ENCODE data around the gene MRM2.

MRM2 gene

GRCh38 chr7:2266911-2267310, 24.9 kb upstream of the MRM2 start:
- peaks cover 17% of the 10 kb centered on the region for H3K4me1 ChIP-seq (ENCODE audit: insufficient read depth, insufficient read length)
- H3K27me3 ChIP-seq (ENCODE audit: insufficient read depth, insufficient read length) = no peaks in the 10 kb centered on the region
- H3K4me3 ChIP-seq (ENCODE audit: insufficient read length, low read depth) = no peak overlapping the region
- DNase-seq (ENCODE audit: low read depth, low spot score) = no peak
- TF ChIP-seq SUZ12 (IDR thresholded peaks at IDR 0.05; ENCODE audit: extremely low read depth, insufficient read depth, insufficient read length) (no peak), YY1 (IDR thresholded peaks at IDR 0.05; ENCODE audit: insufficient read depth, insufficient read length) (no peak), ZNF274 (IDR thresholded peaks at IDR 0.05; ENCODE audit: low read depth, low read length) (no peak)
- peaks cover 39% of the 10 kb centered on the region for H3K36me3 ChIP-seq (ENCODE audit: insufficient read depth, insufficient read length, low read length)
- H3K9me3 ChIP-seq (ENCODE audit: insufficient read depth, low read length) = peaks cover 9% of the 10 kb centered on the region; the same call in 1 of the 2 replicates
- no peak overlapping the region for H3K9ac ChIP-seq (ENCODE audit: insufficient read length, low read depth)

- Histone ChIP-seq H3K36me3 (ENCODE audit: insufficient read depth, insufficient read length, low read length) (peaks cover 49% of the 10 kb centered on the region), H3K4me3 (ENCODE audit: insufficient read length, low read depth) (no peak overlapping the region), H3K4me1 (ENCODE audit: insufficient read depth, insufficient read length) (peaks cover 4% of the 10 kb centered on the region), H3K9ac (ENCODE audit: insufficient read length, low read depth) (no peak overlapping the region), H3K27me3 (ENCODE audit: insufficient read depth, insufficient read length) (no peaks in the 10 kb centered on the region), H3K9me3 (ENCODE audit: insufficient read depth, low read length) (peaks cover 9% of the 10 kb centered on the region; the same call in 1 of the 2 replicates)
- DNase-seq (ENCODE audit: low read depth, low spot score) = no peak
- no peak for TF ChIP-seq SUZ12 (IDR thresholded peaks at IDR 0.05; ENCODE audit: extremely low read depth, insufficient read depth, insufficient read length)
- no peak for TF ChIP-seq YY1 (IDR thresholded peaks at IDR 0.05; ENCODE audit: insufficient read depth, insufficient read length)
- no peak for TF ChIP-seq ZNF274 (IDR thresholded peaks at IDR 0.05; ENCODE audit: low read depth, low read length)
Observed at GRCh38 chr7:2264158-2264557, 22.2 kb upstream of the MRM2 start.

GRCh38 chr7:2263176-2263575, 21.2 kb upstream of the MRM2 start:
- H3K36me3 ChIP-seq (ENCODE audit: insufficient read depth, insufficient read length, low read length) = peaks cover 59% of the 10 kb centered on the region
- peaks cover 9% of the 10 kb centered on the region; the same call in 1 of the 2 replicates for H3K9me3 ChIP-seq (ENCODE audit: insufficient read depth, low read length)
- no peak for TF ChIP-seq SUZ12 (IDR thresholded peaks at IDR 0.05; ENCODE audit: extremely low read depth, insufficient read depth, insufficient read length)
- no peak for TF ChIP-seq ZNF274 (IDR thresholded peaks at IDR 0.05; ENCODE audit: low read depth, low read length)
- TF ChIP-seq YY1 (IDR thresholded peaks at IDR 0.05; ENCODE audit: insufficient read depth, insufficient read length) = no peak
- H3K4me3 ChIP-seq (ENCODE audit: insufficient read length, low read depth) = no peak overlapping the region
- peaks cover 13% of the 10 kb centered on the region for H3K4me1 ChIP-seq (ENCODE audit: insufficient read depth, insufficient read length)
- H3K9ac ChIP-seq (ENCODE audit: insufficient read length, low read depth) = peak overlapping the region; percentile 44
- no peaks in the 10 kb centered on the region for H3K27me3 ChIP-seq (ENCODE audit: insufficient read depth, insufficient read length)
- no peak for DNase-seq (ENCODE audit: low read depth, low spot score)

- TF ChIP-seq YY1 (IDR thresholded peaks at IDR 0.05; ENCODE audit: insufficient read depth, insufficient read length) = no peak
- no peak for TF ChIP-seq ZNF274 (IDR thresholded peaks at IDR 0.05; ENCODE audit: low read depth, low read length)
- TF ChIP-seq SUZ12 (IDR thresholded peaks at IDR 0.05; ENCODE audit: extremely low read depth, insufficient read depth, insufficient read length) = no peak
- Histone ChIP-seq H3K9me3 (ENCODE audit: insufficient read depth, low read length) (0 out of 2 replicates have a peak, but pooled peaks cover 1% of the 10 kb centered on the region), H3K4me3 (ENCODE audit: insufficient read length, low read depth) (no peak overlapping the region), H3K27me3 (ENCODE audit: insufficient read depth, insufficient read length) (no peaks in the 10 kb centered on the region), H3K36me3 (ENCODE audit: insufficient read depth, insufficient read length, low read length) (peaks cover 72% of the 10 kb centered on the region), H3K9ac (ENCODE audit: insufficient read length, low read depth) (no peak overlapping the region), H3K4me1 (ENCODE audit: insufficient read depth, insufficient read length) (peaks cover 14% of the 10 kb centered on the region)
- no peak for DNase-seq (ENCODE audit: low read depth, low spot score)
Observed at GRCh38 chr7:2261611-2262010, 19.6 kb upstream of the MRM2 start.

- no peaks in the 10 kb centered on the region for H3K27me3 ChIP-seq (ENCODE audit: insufficient read depth, insufficient read length)
- H3K9me3 ChIP-seq (ENCODE audit: insufficient read depth, low read length) = no peaks in the 10 kb centered on the region
- H3K36me3 ChIP-seq (ENCODE audit: insufficient read depth, insufficient read length, low read length) = peaks cover 79% of the 10 kb centered on the region
- no peak overlapping the region for H3K9ac ChIP-seq (ENCODE audit: insufficient read length, low read depth)
- TF ChIP-seq ZNF274 (IDR thresholded peaks at IDR 0.05; ENCODE audit: low read depth, low read length) = no peak
- TF ChIP-seq SUZ12 (IDR thresholded peaks at IDR 0.05; ENCODE audit: extremely low read depth, insufficient read depth, insufficient read length) = no peak
- TF ChIP-seq YY1 (IDR thresholded peaks at IDR 0.05; ENCODE audit: insufficient read depth, insufficient read length) = no peak
- no peak for DNase-seq (ENCODE audit: low read depth, low spot score)
- no peak overlapping the region for H3K4me3 ChIP-seq (ENCODE audit: insufficient read length, low read depth)
- H3K4me1 ChIP-seq (ENCODE audit: insufficient read depth, insufficient read length) = peaks cover 14% of the 10 kb centered on the region
Observed at GRCh38 chr7:2260820-2261219, 18.8 kb upstream of the MRM2 start.

GRCh38 chr7:2259480-2259879, 17.5 kb upstream of the MRM2 start:
- no peak for TF ChIP-seq YY1 (IDR thresholded peaks at IDR 0.05; ENCODE audit: insufficient read depth, insufficient read length)
- TF ChIP-seq ZNF274 (IDR thresholded peaks at IDR 0.05; ENCODE audit: low read depth, low read length) = no peak
- TF ChIP-seq SUZ12 (IDR thresholded peaks at IDR 0.05; ENCODE audit: extremely low read depth, insufficient read depth, insufficient read length) = no peak
- Histone ChIP-seq H3K4me1 (ENCODE audit: insufficient read depth, insufficient read length) (peaks cover 14% of the 10 kb centered on the region), H3K36me3 (ENCODE audit: insufficient read depth, insufficient read length, low read length) (peaks cover 83% of the 10 kb centered on the region), H3K4me3 (ENCODE audit: insufficient read length, low read depth) (no peak overlapping the region), H3K27me3 (ENCODE audit: insufficient read depth, insufficient read length) (no peaks in the 10 kb centered on the region), H3K9me3 (ENCODE audit: insufficient read depth, low read length) (no peaks in the 10 kb centered on the region), H3K9ac (ENCODE audit: insufficient read length, low read depth) (no peak overlapping the region)
- DNase-seq (ENCODE audit: low read depth, low spot score) = no peak

GRCh38 chr7:2258661-2259365, 16.8 kb upstream of the MRM2 start:
- no peak for DNase-seq (ENCODE audit: low read depth, low spot score)
- Histone ChIP-seq H3K36me3 (ENCODE audit: insufficient read depth, insufficient read length, low read length) (peaks cover 83% of the 10 kb centered on the region), H3K9ac (ENCODE audit: insufficient read length, low read depth) (peak overlapping the region; percentile 54), H3K4me1 (ENCODE audit: insufficient read depth, insufficient read length) (peaks cover 14% of the 10 kb centered on the region), H3K9me3 (ENCODE audit: insufficient read depth, low read length) (no peaks in the 10 kb centered on the region), H3K4me3 (ENCODE audit: insufficient read length, low read depth) (no peak overlapping the region), H3K27me3 (ENCODE audit: insufficient read depth, insufficient read length) (no peaks in the 10 kb centered on the region)
- TF ChIP-seq YY1 (IDR thresholded peaks at IDR 0.05; ENCODE audit: insufficient read depth, insufficient read length) (no peak), SUZ12 (IDR thresholded peaks at IDR 0.05; ENCODE audit: extremely low read depth, insufficient read depth, insufficient read length) (no peak), ZNF274 (IDR thresholded peaks at IDR 0.05; ENCODE audit: low read depth, low read length) (no peak)

Measured in NT2/D1 (cell line).